ENCODE measurements around the gene WNT9A. TPM values are rescaled to one million over a fixed set of nuclear protein-coding genes. Genes with fewer than 3 reads are reported as not detected.

The WNT9A gene
- total RNA-seq, 1 donor: 0.36 TPM

DNA sequence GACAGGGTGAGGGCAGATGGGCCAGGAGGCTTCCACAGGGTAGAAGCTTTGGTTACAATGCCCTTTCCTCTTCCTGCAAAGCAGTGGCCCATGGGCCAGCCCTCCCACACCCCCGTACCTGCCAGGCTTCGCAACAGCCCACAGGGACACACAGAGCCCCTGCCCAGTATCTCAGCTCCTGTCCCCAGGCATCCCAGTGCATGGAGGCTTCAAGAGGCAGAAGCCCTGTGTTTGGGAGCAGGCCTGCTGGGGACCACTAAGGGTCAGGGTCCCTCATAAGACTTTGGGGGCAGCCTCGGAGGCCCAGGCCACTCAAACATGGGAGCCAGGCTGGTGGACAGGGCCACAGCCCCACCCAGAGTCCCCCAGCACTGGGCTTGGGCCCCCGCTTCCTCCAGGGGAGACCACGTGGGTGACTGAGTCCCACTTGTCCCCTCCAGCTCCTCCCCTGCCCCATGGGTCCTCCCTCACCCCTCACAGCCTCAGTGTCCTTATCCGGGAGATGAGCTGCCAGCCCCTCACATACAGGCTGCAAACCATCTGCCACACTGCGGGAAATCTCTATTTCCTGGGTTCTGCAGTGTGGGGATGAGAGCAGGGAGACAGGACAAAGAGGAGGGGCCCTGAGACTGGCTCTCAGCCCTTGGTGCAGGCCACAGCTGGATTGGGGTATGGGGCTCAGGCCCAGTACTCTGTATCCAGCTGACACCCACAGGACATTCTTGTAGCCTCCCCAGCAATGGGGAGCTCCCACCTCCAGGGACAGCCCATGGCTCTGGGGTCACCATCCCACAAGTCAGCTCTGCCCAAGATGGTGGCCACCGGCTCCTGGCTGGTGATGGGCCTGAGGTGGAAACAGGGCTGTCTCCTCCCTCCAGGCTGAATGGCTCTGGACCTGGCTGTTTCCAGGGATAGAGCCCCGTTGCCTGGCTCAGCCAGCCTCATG, 50.7 kb downstream of the WNT9A start:
- Histone ChIP-seq H3K79me2 (ENCODE audit: insufficient read depth, low read length) (no peaks in the 10 kb centered on the region), H3K4me3 (ENCODE audit: insufficient read depth, low read length) (no peak overlapping the region), H3K27me3 (ENCODE audit: insufficient read depth, low read length) (no peaks in the 10 kb centered on the region), H3K27ac (ENCODE audit: low read depth, low read length) (no peak overlapping the region), H2AFZ (ENCODE audit: low read length) (no peak overlapping the region), H3K4me2 (ENCODE audit: insufficient read depth, low read length) (no peak overlapping the region), H3K36me3 (ENCODE audit: insufficient read depth, low read length) (no peaks in the 10 kb centered on the region), H3K4me1 (ENCODE audit: insufficient read depth, low read length) (no peaks in the 10 kb centered on the region), H3K9me3 (ENCODE audit: low read depth, low read length) (no peaks in the 10 kb centered on the region), H4K20me1 (ENCODE audit: insufficient read depth, low read length) (no peaks in the 10 kb centered on the region)
- no peak for DNase-seq (ENCODE audit: insufficient read length, low spot score, missing footprints)
- TF ChIP-seq, protein P1, sequence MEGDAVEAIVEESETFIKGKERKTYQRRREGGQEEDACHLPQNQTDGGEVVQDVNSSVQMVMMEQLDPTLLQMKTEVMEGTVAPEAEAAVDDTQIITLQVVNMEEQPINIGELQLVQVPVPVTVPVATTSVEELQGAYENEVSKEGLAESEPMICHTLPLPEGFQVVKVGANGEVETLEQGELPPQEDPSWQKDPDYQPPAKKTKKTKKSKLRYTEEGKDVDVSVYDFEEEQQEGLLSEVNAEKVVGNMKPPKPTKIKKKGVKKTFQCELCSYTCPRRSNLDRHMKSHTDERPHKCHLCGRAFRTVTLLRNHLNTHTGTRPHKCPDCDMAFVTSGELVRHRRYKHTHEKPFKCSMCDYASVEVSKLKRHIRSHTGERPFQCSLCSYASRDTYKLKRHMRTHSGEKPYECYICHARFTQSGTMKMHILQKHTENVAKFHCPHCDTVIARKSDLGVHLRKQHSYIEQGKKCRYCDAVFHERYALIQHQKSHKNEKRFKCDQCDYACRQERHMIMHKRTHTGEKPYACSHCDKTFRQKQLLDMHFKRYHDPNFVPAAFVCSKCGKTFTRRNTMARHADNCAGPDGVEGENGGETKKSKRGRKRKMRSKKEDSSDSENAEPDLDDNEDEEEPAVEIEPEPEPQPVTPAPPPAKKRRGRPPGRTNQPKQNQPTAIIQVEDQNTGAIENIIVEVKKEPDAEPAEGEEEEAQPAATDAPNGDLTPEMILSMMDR (IDR thresholded peaks at IDR 0.05; ENCODE audit: extremely low read depth, low read depth, low read length): no peak

- H2AFZ ChIP-seq (ENCODE audit: low read length): peak overlapping the region; percentile 35
These were observed 51.7 kb downstream of the WNT9A start for GRCh38 chr1:227895828-227896685.

GRCh38 chr1:227894831-227895451, 52.8 kb downstream of the WNT9A start:
- no peaks in the 10 kb centered on the region for H3K4me1 ChIP-seq (ENCODE audit: insufficient read depth, low read length)

More at GRCh38 chr1:227895828-227896685, 51.7 kb downstream of the WNT9A start:
- no peak overlapping the region for H3K4me3 ChIP-seq (ENCODE audit: insufficient read depth, low read length)
- DNase-seq (ENCODE audit: insufficient read length, low spot score, missing footprints): peak; percentile 90
- H4K20me1 ChIP-seq (ENCODE audit: insufficient read depth, low read length): no peaks in the 10 kb centered on the region
- TF ChIP-seq, protein P1 (IDR thresholded peaks at IDR 0.05; ENCODE audit: extremely low read depth, low read depth, low read length): no peak
- no peaks in the 10 kb centered on the region for H3K4me1 ChIP-seq (ENCODE audit: insufficient read depth, low read length)
- no peaks in the 10 kb centered on the region for H3K79me2 ChIP-seq (ENCODE audit: insufficient read depth, low read length)
- no peaks in the 10 kb centered on the region for H3K27me3 ChIP-seq (ENCODE audit: insufficient read depth, low read length)
- no peak overlapping the region for H3K4me2 ChIP-seq (ENCODE audit: insufficient read depth, low read length)
- H3K9me3 ChIP-seq (ENCODE audit: low read depth, low read length): no peaks in the 10 kb centered on the region
- H3K36me3 ChIP-seq (ENCODE audit: insufficient read depth, low read length): no peaks in the 10 kb centered on the region
- no peak overlapping the region for H3K27ac ChIP-seq (ENCODE audit: low read depth, low read length)

More at GRCh38 chr1:227894831-227895451, 52.8 kb downstream of the WNT9A start:
- no peak overlapping the region for H3K4me2 ChIP-seq (ENCODE audit: insufficient read depth, low read length)
- H3K27me3 ChIP-seq (ENCODE audit: insufficient read depth, low read length): no peaks in the 10 kb centered on the region
- H2AFZ ChIP-seq (ENCODE audit: low read length): no peak overlapping the region
- H3K9me3 ChIP-seq (ENCODE audit: low read depth, low read length): no peaks in the 10 kb centered on the region
- H3K27ac ChIP-seq (ENCODE audit: low read depth, low read length): no peak overlapping the region
- H3K79me2 ChIP-seq (ENCODE audit: insufficient read depth, low read length): no peaks in the 10 kb centered on the region
- TF ChIP-seq, protein P1 (IDR thresholded peaks at IDR 0.05; ENCODE audit: extremely low read depth, low read depth, low read length): no peak
- no peaks in the 10 kb centered on the region for H4K20me1 ChIP-seq (ENCODE audit: insufficient read depth, low read length)
- peak; percentile 58 for DNase-seq (ENCODE audit: insufficient read length, low spot score, missing footprints)
- H3K4me3 ChIP-seq (ENCODE audit: insufficient read depth, low read length): no peak overlapping the region
- no peaks in the 10 kb centered on the region for H3K36me3 ChIP-seq (ENCODE audit: insufficient read depth, low read length)
